ENCODE data around the gene CRYBG1. TPM values are rescaled to one million over a fixed set of nuclear protein-coding genes. Genes with fewer than 3 reads are reported as not detected.

Gene CRYBG1
- total RNA-seq, 3 donors from 2014 or later: 26.6 to 93.0 (median 86.4) TPM

DNA sequence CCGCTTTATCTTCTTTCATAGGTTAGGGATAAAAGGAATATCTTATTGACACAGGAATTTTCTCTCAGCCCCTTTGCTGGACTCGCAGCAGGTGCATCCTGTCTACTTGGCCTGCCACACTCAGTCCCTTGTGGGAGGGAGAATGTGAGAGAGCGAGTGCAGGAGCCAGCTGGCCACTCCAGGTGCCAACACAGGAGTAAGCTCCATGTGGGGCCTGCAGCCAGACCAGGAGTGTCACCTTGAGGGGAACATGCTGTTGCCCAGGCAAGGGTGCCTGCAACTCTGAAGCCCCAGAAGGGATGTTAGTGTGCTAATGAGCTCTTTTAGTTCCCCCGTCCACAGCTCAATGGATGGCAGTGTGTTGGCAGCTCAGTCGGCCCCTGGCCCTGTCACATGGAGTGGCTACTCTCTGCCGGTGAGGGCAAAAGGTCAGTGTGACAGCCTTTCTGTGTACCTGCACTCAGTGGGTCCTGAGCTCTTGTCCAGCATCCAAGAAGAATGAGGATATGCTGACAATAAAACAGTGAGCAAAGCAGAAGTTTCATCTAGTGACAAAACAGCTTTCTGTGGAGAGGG is 57.1 kb downstream of the CRYBG1 start:
- ATAC-seq (no peak), DNase-seq (no peak)
- H3K4me3 ChIP-seq: no peak overlapping the region
- TF ChIP-seq, protein P1, sequence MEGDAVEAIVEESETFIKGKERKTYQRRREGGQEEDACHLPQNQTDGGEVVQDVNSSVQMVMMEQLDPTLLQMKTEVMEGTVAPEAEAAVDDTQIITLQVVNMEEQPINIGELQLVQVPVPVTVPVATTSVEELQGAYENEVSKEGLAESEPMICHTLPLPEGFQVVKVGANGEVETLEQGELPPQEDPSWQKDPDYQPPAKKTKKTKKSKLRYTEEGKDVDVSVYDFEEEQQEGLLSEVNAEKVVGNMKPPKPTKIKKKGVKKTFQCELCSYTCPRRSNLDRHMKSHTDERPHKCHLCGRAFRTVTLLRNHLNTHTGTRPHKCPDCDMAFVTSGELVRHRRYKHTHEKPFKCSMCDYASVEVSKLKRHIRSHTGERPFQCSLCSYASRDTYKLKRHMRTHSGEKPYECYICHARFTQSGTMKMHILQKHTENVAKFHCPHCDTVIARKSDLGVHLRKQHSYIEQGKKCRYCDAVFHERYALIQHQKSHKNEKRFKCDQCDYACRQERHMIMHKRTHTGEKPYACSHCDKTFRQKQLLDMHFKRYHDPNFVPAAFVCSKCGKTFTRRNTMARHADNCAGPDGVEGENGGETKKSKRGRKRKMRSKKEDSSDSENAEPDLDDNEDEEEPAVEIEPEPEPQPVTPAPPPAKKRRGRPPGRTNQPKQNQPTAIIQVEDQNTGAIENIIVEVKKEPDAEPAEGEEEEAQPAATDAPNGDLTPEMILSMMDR (IDR thresholded peaks at IDR 0.05): no peak
- no peaks in the 10 kb centered on the region for H3K9me3 ChIP-seq
- no peaks in the 10 kb centered on the region for H3K36me3 ChIP-seq (ENCODE audit: low read depth)
- H3K4me1 ChIP-seq (ENCODE audit: low read depth): peaks cover 4% of the 10 kb centered on the region
- intact Hi-C loops (cut with DNase I, micrococcal nuclease): no loop called here

GRCh38 chr6:106419900-106420613 is 59.5 kb downstream of the CRYBG1 start:
- intact Hi-C loops (cut with DNase I, micrococcal nuclease): no loop called here
- H3K4me1 ChIP-seq (ENCODE audit: low read depth): peaks cover 4% of the 10 kb centered on the region
- no peaks in the 10 kb centered on the region for H3K36me3 ChIP-seq (ENCODE audit: low read depth)
- no peak overlapping the region for H3K4me3 ChIP-seq
- DNase-seq (no peak), ATAC-seq (no peak)
- no peaks in the 10 kb centered on the region for H3K9me3 ChIP-seq
- TF ChIP-seq, protein P1 (IDR thresholded peaks at IDR 0.05): no peak

GRCh38 chr6:106421496-106421895 is 61.0 kb downstream of the CRYBG1 start:
- Histone ChIP-seq H3K4me1 (ENCODE audit: low read depth) (peaks cover 4% of the 10 kb centered on the region), H3K36me3 (ENCODE audit: low read depth) (no peaks in the 10 kb centered on the region), H3K4me3 (no peak overlapping the region), H3K9me3 (no peaks in the 10 kb centered on the region)
- DNase-seq (no peak), ATAC-seq (no peak)
- intact Hi-C loops (cut with DNase I, micrococcal nuclease): no loop called here
- TF ChIP-seq, protein P1 (IDR thresholded peaks at IDR 0.05): no peak

GRCh38 chr6:106422534-106422933 is 62.0 kb downstream of the CRYBG1 start:
- ATAC-seq (no peak), DNase-seq (no peak)
- intact Hi-C loops (cut with DNase I, micrococcal nuclease): no loop called here
- no peak overlapping the region for H3K4me3 ChIP-seq
- TF ChIP-seq, protein P1 (IDR thresholded peaks at IDR 0.05): no peak
- peaks cover 4% of the 10 kb centered on the region for H3K4me1 ChIP-seq (ENCODE audit: low read depth)
- H3K36me3 ChIP-seq (ENCODE audit: low read depth): no peaks in the 10 kb centered on the region
- H3K9me3 ChIP-seq: no peaks in the 10 kb centered on the region

- intact Hi-C loops (cut with DNase I, micrococcal nuclease): no loop called here
- H3K4me1 ChIP-seq (ENCODE audit: low read depth): peaks cover under 1% of the 10 kb centered on the region
- TF ChIP-seq, protein P1 (IDR thresholded peaks at IDR 0.05): no peak
- H3K9me3 ChIP-seq: no peaks in the 10 kb centered on the region
- no peaks in the 10 kb centered on the region for H3K36me3 ChIP-seq (ENCODE audit: low read depth)
- no peak for ATAC-seq
- no peak for DNase-seq
- H3K4me3 ChIP-seq: no peak overlapping the region
These were observed 64.9 kb downstream of the CRYBG1 start for GRCh38 chr6:106425382-106425781.

Measured in mucosa of descending colon (tissue), 3 donors.